Gastroesophageal sphincter (tissue), 3 donors: Measurements from ENCODE around the gene CDH4.

Source experiments
- CTCF ChIP-seq, 4 experiments: fragments of 200-600 bp in 2 of 4; fragments of 450-650 bp in 2 of 4; sonication (generic) in 1 of 4; IDR thresholded peaks; one replicate each; pipeline ENCODE4 v1.5.1; 2017 to 2019; ENCODE audit warnings: antibody characterized with exemption in 4 of 4, mild to moderate bottlenecking in 2 of 4, moderate library complexity in 2 of 4
- EP300 ChIP-seq: sonication (generic); formaldehyde crosslinking; IDR thresholded peaks from one replicate; pipeline ENCODE4 v1.6.1; 2017; ENCODE audit warnings: antibody characterized with exemption, mild to moderate bottlenecking
- POLR2A ChIP-seq, 2 donors: fragments of 450-650 bp; IDR thresholded peaks; one replicate each; pipeline ENCODE4 v1.6.1; 2017; ENCODE audit warnings: antibody characterized with exemption in 2 of 2, mild to moderate bottlenecking in 2 of 2, moderate library complexity in 1 of 2
- POLR2AphosphoS5 ChIP-seq: sonication (generic); formaldehyde crosslinking; IDR thresholded peaks from one replicate; pipeline ENCODE4 v1.6.1; 2017; ENCODE audit warnings: antibody characterized with exemption

GRCh38 chr20:61850926-61851900 is 599.2 kb downstream of the CDH4 start:
- TF ChIP-seq CTCF (IDR thresholded peaks at IDR 0.05) (no peak), POLR2A (IDR thresholded peaks at IDR 0.05) (no peak), POLR2AphosphoS5 (no peak), EP300 (no peak)
